K562 (cell line): ENCODE measurements around the gene SERPINF2. TPM values are rescaled to one million over a fixed set of nuclear protein-coding genes. Genes with fewer than 3 reads are reported as not detected.

Source experiments
- BACH1 ChIP-seq: fragments of 200-800 bp; sonication (Bioruptor generic); IDR thresholded peaks from 2 replicates; pipeline ENCODE4 v1.6.1; 2016; ENCODE audit warnings: missing genetic modification characterization, missing compliant biosample characterization
- CHCHD3 ChIP-seq: fragments of 250-450 bp; sonication (Bioruptor Pico); IDR thresholded peaks from 2 replicates; pipeline ENCODE4 v2.1.2; 2022; ENCODE audit warnings: mild to moderate bottlenecking
- E2F8 ChIP-seq: fragments of 450-650 bp; IDR thresholded peaks from 2 replicates; pipeline ENCODE4 v1.7.1; 2018; ENCODE audit warnings: mild to moderate bottlenecking, low read depth; ENCODE audit not compliant: partially characterized antibody
- ESRRB ChIP-seq: fragments of 250-450 bp; sonication (Bioruptor Pico); IDR thresholded peaks from 2 replicates; pipeline ENCODE4 v1.5.0; 2020; ENCODE audit warnings: mild to moderate bottlenecking, moderate library complexity, borderline replicate concordance
- FOXK1 ChIP-seq: sonication (generic); formaldehyde crosslinking; IDR thresholded peaks from 2 replicates; pipeline ENCODE4 v1.8.0; 2022; ENCODE audit warnings: missing genetic modification reagents, mild to moderate bottlenecking, borderline replicate concordance
- HNRNPK ChIP-seq: fragments of 200-400 bp; formaldehyde crosslinking; IDR thresholded peaks from one replicate; pipeline ENCODE4 v1.6.1; 2018; ENCODE audit warnings: mild to moderate bottlenecking, low read depth, low read length; ENCODE audit not compliant: poor library complexity, severe bottlenecking
- JUN ChIP-seq, 2 experiments: sonication (generic) in 1 of 2; formaldehyde crosslinking in 1 of 2; IDR thresholded peaks; 2 replicates each; pipeline versions ENCODE4 v1.6.1 to v1.8.0; 2012 to 2022; ENCODE audit warnings: borderline replicate concordance in 2 of 2, mild to moderate bottlenecking in 2 of 2, improper control_type of control experiment in 1 of 2, low read depth in 1 of 2, low read length in 1 of 2, missing genetic modification reagents in 1 of 2
- PRPF4 ChIP-seq: fragments of 200-400 bp; formaldehyde crosslinking; IDR thresholded peaks from one replicate; pipeline ENCODE4 v1.6.1; 2017; ENCODE audit warnings: low read length, low read depth, mild to moderate bottlenecking; ENCODE audit not compliant: insufficient read depth, poor library complexity, severe bottlenecking
- SRF ChIP-seq, 2 experiments: fragments of 250-450, 450-650 bp in 1 of 2; sonication (Bioruptor Pico) in 1 of 2; sonication (generic) in 1 of 2; formaldehyde crosslinking; IDR thresholded peaks; 2 replicates each; pipeline versions ENCODE4 v1.5.0 to v1.5.1; 2020 to 2022; ENCODE audit warnings: mild to moderate bottlenecking in 1 of 2, missing genetic modification reagents in 1 of 2
- THRA ChIP-seq: fragments of 450-650 bp; IDR thresholded peaks from 2 replicates; pipeline ENCODE4 v1.6.1; 2017; ENCODE audit warnings: mild to moderate bottlenecking, moderate library complexity
- ZBED1 ChIP-seq: IDR thresholded peaks from 2 replicates; pipeline ENCODE4 v1.6.1; 2014
- ZNF165 ChIP-seq: fragments of 250-450 bp; sonication (Bioruptor Pico); IDR thresholded peaks from 2 replicates; pipeline ENCODE4 v1.4.0; 2020; ENCODE audit warnings: borderline replicate concordance
- ZNF184 ChIP-seq: sonication (generic); formaldehyde crosslinking; IDR thresholded peaks from 2 replicates; pipeline ENCODE4 v1.5.0; 2020; ENCODE audit warnings: missing genetic modification reagents
- ZNF318 ChIP-seq, 2 experiments: fragments of 450-650 bp; IDR thresholded peaks; 2 replicates each; pipeline ENCODE4 v1.6.1; 2016; ENCODE audit warnings: mild to moderate bottlenecking in 2 of 2, borderline replicate concordance in 1 of 2, low read depth in 1 of 2, moderate library complexity in 1 of 2
- polyA plus RNA-seq, 8 experiments: library from polyadenylated mRNA; depleted of rRNA in 4 of 8; stranded (reverse) in 5 of 8; unstranded in 3 of 8; fragments of >200 nt; fragmentation: Nextera tagmentation in 2 of 8; fragmentation: Illumina TruSeq in 1 of 8; extraction: Ambion mirVana in 2 of 8; extraction: Trizol in 1 of 8; gene quantifications; 2 replicates each; pipeline versions ENCODE4 v1.2.1 to v1.2.3, GENCODE V29; 2011 to 2014; ENCODE audit warnings: inconsistent platforms in 1 of 8, missing spikeins in 1 of 8
- total RNA-seq, 7 experiments: library from RNA; depleted of rRNA in 6 of 7; stranded (reverse); fragments of >200 nt in 6 of 7; fragmentation: Illumina TruSeq in 2 of 7; extraction: Trizol in 2 of 7; gene quantifications; 2 replicates each; pipeline versions ENCODE4 v1.2.1 to v1.2.3, GENCODE V29; 2011 to 2021; ENCODE audit warnings: low replicate concordance in 1 of 7

SERPINF2 gene
- total and polyA plus RNA-seq, 9 of the 15 experiments (the other 6 are each of a cell fraction or from before 2014, with no cell fraction given) = 0.22 TPM; not detected in 8

- no peak for TF ChIP-seq ZNF318 (IDR thresholded peaks at IDR 0.05; ENCODE audit: borderline replicate concordance in 1 of 2, low read depth in 1 of 2)
- TF ChIP-seq THRA = no peak
- TF ChIP-seq ZBED1 = no peak
- TF ChIP-seq CHCHD3 (CRISPR knock-in tag) = no peak
- TF ChIP-seq ESRRB (CRISPR knock-in tag) = no peak
- no peak for TF ChIP-seq E2F8
- no peak for TF ChIP-seq ZNF165
- no peak for TF ChIP-seq ZNF184
- TF ChIP-seq PRPF4 = no peak
- TF ChIP-seq JUN (IDR thresholded peaks at IDR 0.05; ENCODE audit: borderline replicate concordance, low read depth, low read length) = peak; percentile 32; the same call in 1 of the 2 replicates
- TF ChIP-seq JUN (CRISPR knock-in tag; IDR thresholded peaks at IDR 0.05; ENCODE audit: borderline replicate concordance) = no peak
- TF ChIP-seq HNRNPK = no peak
- TF ChIP-seq SRF (CRISPR knock-in tag; IDR thresholded peaks at IDR 0.05) = no peak
- TF ChIP-seq BACH1 (tag) = no peak
- TF ChIP-seq FOXK1 (CRISPR knock-in tag) = no peak
Measured at GRCh38 chr17:1787301-1787902, 44.7 kb downstream of the SERPINF2 start (continued).
